Measurements from ENCODE around the gene GANAB. TPM values are rescaled to one million over a fixed set of nuclear protein-coding genes. Genes with fewer than 3 reads are reported as not detected.

Gene GANAB
- total and polyA plus RNA-seq, 2 of the 13 experiments (the other 11 are each of a cell fraction or from before 2014, with no cell fraction given), result 99.5 to 234 TPM

DNA sequence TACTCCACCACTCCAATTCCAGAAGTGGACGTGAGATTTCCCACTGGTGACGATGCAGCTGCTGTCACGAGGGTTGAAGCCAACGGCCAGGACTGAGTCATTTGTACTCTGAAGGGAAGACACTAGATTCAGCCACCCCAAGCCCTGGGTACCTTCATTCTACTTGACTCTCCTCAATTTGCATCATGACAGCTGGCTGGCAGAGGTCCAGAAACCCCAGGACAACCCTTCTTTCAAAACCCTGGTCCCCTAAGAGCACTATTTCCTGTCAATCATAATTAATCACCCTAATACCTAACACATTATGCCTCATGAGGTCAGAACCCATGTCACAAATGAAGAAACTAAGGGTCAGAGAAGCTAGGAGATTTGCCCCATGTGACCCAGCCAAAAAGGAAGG, 38.7 kb downstream of the GANAB start (continued):
- TF ChIP-seq ARHGAP35 (CRISPR knock-in tag; IDR thresholded peaks at IDR 0.05; ENCODE audit: borderline replicate concordance), result no peak

DNA sequence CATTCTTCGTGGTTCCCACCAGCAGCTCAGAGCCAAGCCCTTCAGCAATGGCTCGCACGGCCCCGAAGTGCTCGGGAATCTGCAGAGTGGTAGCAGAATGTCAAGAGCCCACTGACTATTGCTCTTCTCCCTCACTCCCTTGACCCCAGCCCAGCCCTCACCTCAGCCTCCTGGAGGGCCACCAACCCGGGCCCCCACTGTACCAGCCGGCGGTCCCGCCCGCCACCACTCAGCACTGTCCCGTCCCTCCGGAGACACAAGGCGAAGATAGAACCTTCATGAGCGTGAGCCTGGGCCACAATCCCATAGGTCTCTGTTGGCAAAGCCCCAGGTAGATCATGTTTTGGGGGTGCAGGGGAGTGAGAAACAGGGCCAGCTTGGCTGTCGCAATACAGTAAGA, 40.5 kb downstream of the GANAB start:
- TF ChIP-seq MAF1 (CRISPR knock-in tag; IDR thresholded peaks at IDR 0.05; ENCODE audit: borderline replicate concordance) (no peak), ZKSCAN1 (IDR thresholded peaks at IDR 0.05; ENCODE audit: low read length) (no peak), ZNF207 (IDR thresholded peaks at IDR 0.05; ENCODE audit: borderline replicate concordance) (no peak)
- TF ChIP-seq, protein P1, sequence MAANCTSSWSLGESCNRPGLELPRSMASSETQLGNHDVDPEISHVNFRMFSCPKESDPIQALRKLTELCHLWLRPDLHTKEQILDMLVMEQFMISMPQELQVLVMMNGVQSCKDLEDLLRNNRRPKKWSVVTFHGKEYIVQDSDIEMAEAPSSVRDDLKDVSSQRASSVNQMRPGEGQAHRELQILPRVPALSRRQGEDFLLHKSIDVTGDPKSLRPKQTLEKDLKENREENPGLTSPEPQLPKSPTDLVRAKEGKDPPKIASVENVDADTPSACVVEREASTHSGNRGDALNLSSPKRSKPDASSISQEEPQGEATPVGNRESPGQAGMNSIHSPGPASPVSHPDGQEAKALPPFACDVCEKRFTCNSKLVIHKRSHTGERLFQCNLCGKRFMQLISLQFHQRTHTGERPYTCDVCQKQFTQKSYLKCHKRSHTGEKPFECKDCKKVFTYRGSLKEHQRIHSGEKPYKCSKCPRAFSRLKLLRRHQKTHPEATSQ (CRISPR knock-in tag; IDR thresholded peaks at IDR 0.05; ENCODE audit: borderline replicate concordance), result no peak
- no peak for DNase-seq (ENCODE audit: low spot score)
- Histone ChIP-seq H3K4me2 (ENCODE audit: low read depth, low read length) (no peak overlapping the region), H3K4me3 (replicated peaks in 1 of 3; ENCODE audit: insufficient read depth in 1 of 3, low read depth in 2 of 3, low read length in 3 of 3) (no peak overlapping the region), H3K27me3 (ENCODE audit: control insufficient read depth in 1 of 2, insufficient read depth in 2 of 2, low read length in 2 of 2) (no peaks in the 10 kb centered on the region; a peak in 1 of 5 replicates), H3K27ac (ENCODE audit: extremely low read length, insufficient read depth, low read length) (no peak overlapping the region), H3K36me3 (replicated peaks in 1 of 2; ENCODE audit: control insufficient read depth in 1 of 2, insufficient read depth in 2 of 2, low read length in 2 of 2) (no peaks in the 10 kb centered on the region; a peak in 2 of 5 replicates), H3K79me2 (ENCODE audit: insufficient read depth, low read length) (peaks cover 6% of the 10 kb centered on the region), H3K9me3 (ENCODE audit: low read length) (no peaks in the 10 kb centered on the region), H4K20me1 (ENCODE audit: insufficient read depth, low read length) (no peaks in the 10 kb centered on the region), H3K4me1 (ENCODE audit: insufficient read depth, low read length) (peaks cover 44% of the 10 kb centered on the region), H2AFZ (ENCODE audit: low read length) (no peak overlapping the region), H3K9ac (ENCODE audit: insufficient read depth, low read depth, low read length) (no peak overlapping the region)
- CTCF ChIA-PET (ENCODE audit: low intra/inter-chr PET ratio, low total read pairs), result no interaction called here
- ATAC-seq, result no peak
- POLR2A ChIA-PET, result interaction anchor here (1.0 kb wide), 1 partner anchor 32 kb away, joined by 3 read pairs; no protein-coding TSS in a partner anchor
- intact Hi-C loops (cut with micrococcal nuclease; ENCODE audit: unreplicated experiment) (no loop called here), in situ Hi-C loops (cut with HindIII; ENCODE audit: extremely low pct_ligation_motif_present, low pct_unique_long_range_greater_than_20kb) (no loop called here)
- FAIRE-seq, result no peak
- no TSS peak for BruUV-seq (replicated peaks)
- 99% methylated on average over 15 of the region's 15 CpGs for WGBS (ENCODE audit: low lambda C conversion rate)

DNA sequence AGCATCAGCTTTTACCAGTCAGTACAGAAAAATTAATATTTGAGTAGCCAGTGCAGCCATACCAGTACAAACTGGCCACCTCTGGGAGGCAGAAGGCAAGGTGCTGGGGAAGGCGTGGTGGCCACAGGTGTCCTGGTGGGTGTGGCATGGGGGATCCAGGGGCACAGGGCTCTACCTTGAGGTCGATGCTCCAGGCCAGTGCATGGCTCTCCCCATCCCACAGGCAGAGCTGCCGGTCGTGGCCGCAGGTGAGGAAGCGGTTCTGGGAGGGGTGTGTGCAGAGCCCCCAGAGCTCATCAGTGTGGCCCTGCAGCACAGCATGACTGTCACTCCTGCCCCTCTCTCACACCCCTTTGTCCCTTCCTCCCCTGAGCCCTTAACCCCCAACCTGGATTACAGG, 40.9 kb downstream of the GANAB start:
- CTCF ChIA-PET (ENCODE audit: low intra/inter-chr PET ratio, low total read pairs), result no interaction called here
- intact Hi-C loops (cut with micrococcal nuclease; ENCODE audit: unreplicated experiment), result no loop called here
- BruUV-seq (replicated peaks), result no TSS peak
- TF ChIP-seq ZNF720 (CRISPR knock-in tag; IDR thresholded peaks at IDR 0.05), result no peak
- TF ChIP-seq ZFP62 (CRISPR knock-in tag; IDR thresholded peaks at IDR 0.05), result no peak
- TF ChIP-seq HIVEP1 (CRISPR knock-in tag; IDR thresholded peaks at IDR 0.05), result no peak
- TF ChIP-seq JUNB (CRISPR knock-in tag; IDR thresholded peaks at IDR 0.05; ENCODE audit: borderline replicate concordance), result no peak
- TF ChIP-seq RFXAP (CRISPR knock-in tag; IDR thresholded peaks at IDR 0.05; ENCODE audit: borderline replicate concordance), result no peak
- TF ChIP-seq, protein P2, sequence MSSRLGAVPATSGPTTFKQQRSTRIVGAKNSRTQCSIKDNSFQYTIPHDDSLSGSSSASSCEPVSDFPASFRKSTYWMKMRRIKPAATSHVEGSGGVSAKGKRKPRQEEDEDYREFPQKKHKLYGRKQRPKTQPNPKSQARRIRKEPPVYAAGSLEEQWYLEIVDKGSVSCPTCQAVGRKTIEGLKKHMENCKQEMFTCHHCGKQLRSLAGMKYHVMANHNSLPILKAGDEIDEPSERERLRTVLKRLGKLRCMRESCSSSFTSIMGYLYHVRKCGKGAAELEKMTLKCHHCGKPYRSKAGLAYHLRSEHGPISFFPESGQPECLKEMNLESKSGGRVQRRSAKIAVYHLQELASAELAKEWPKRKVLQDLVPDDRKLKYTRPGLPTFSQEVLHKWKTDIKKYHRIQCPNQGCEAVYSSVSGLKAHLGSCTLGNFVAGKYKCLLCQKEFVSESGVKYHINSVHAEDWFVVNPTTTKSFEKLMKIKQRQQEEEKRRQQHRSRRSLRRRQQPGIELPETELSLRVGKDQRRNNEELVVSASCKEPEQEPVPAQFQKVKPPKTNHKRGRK (CRISPR knock-in tag; IDR thresholded peaks at IDR 0.05), result no peak

More for the DNA sequence above, 40.9 kb downstream of the GANAB start:
- no peak overlapping the region for H3K4me2 ChIP-seq (ENCODE audit: low read depth, low read length)
- peaks cover 11% of the 10 kb centered on the region for H3K79me2 ChIP-seq (ENCODE audit: insufficient read depth, low read length)
- no peak for DNase-seq (ENCODE audit: low spot score)
- no peak overlapping the region for H3K4me3 ChIP-seq (replicated peaks in 1 of 3; ENCODE audit: insufficient read depth in 1 of 3, low read depth in 2 of 3, low read length in 3 of 3)
- ATAC-seq, result no peak
- peaks cover 40% of the 10 kb centered on the region for H3K4me1 ChIP-seq (ENCODE audit: insufficient read depth, low read length)
- H3K9me3 ChIP-seq (ENCODE audit: low read length), result no peaks in the 10 kb centered on the region
- H3K27me3 ChIP-seq (ENCODE audit: control insufficient read depth in 1 of 2, insufficient read depth in 2 of 2, low read length in 2 of 2), result no peaks in the 10 kb centered on the region; a peak in 1 of 5 replicates
- WGBS (ENCODE audit: low lambda C conversion rate), result 94% methylated on average over 6 of the region's 6 CpGs
- POLR2A ChIA-PET, result interaction anchor here (1.9 kb wide), 1 partner anchor 14 kb away, joined by 8 read pairs; the partner anchor contains the start of gene TUT1
- no peaks in the 10 kb centered on the region for H4K20me1 ChIP-seq (ENCODE audit: insufficient read depth, low read length)
- in situ Hi-C loops (cut with HindIII; ENCODE audit: extremely low pct_ligation_motif_present, low pct_unique_long_range_greater_than_20kb), result no loop called here
- H2AFZ ChIP-seq (ENCODE audit: low read length), result no peak overlapping the region
- H3K27ac ChIP-seq (ENCODE audit: extremely low read length, insufficient read depth, low read length), result no peak overlapping the region
- no peak for FAIRE-seq
- H3K36me3 ChIP-seq (replicated peaks in 1 of 2; ENCODE audit: control insufficient read depth in 1 of 2, insufficient read depth in 2 of 2, low read length in 2 of 2), result no peaks in the 10 kb centered on the region; a peak in 2 of 5 replicates
- H3K9ac ChIP-seq (ENCODE audit: insufficient read depth, low read depth, low read length), result no peak overlapping the region
